Lower leg skin (tissue), 4 donors: Measurements from ENCODE around the gene EFTUD2. TPM values are rescaled to one million over a fixed set of nuclear protein-coding genes. Genes with fewer than 3 reads are reported as not detected.

Source experiments
- DNase-seq, 2 donors: peaks; one replicate each; pipeline ENCODE4 v3.0.0-alpha.2; 2019; ENCODE audit warnings: low spot score in 2 of 2
- H3K4me3 ChIP-seq: fragments of 200-600 bp; sonication (generic); 2 replicates; pipeline ENCODE4 v1.5.1; 2017; ENCODE audit warnings: mild to moderate bottlenecking, low read depth; ENCODE audit not compliant: poor library complexity, severe bottlenecking
- CTCF ChIP-seq, 3 donors: fragments of 450-650 bp; IDR thresholded peaks; one replicate each; pipeline ENCODE4 v1.5.1; 2016; ENCODE audit warnings: antibody characterized with exemption in 3 of 3, mild to moderate bottlenecking in 3 of 3, moderate library complexity in 2 of 3
- POLR2A ChIP-seq, 2 donors: fragments of 450-650 bp; IDR thresholded peaks; one replicate each; pipeline ENCODE4 v1.6.1; 2016 to 2017; ENCODE audit warnings: antibody characterized with exemption in 2 of 2, mild to moderate bottlenecking in 1 of 2, moderate library complexity in 1 of 2
- WGBS, 2 donors: methylation state at CpG; one replicate each; pipeline ENCODE4 v1.1.5; 2018; 5-methylcytosine and 5-hydroxymethylcytosine counted together
- intact Hi-C: fragments of 100-400 bp; cut with DNase I; formaldehyde crosslinking; loops from one replicate; pipeline ENCODE4 v1.15.0; 2023; ENCODE audit warnings: low total_unique reads
- total RNA-seq, 4 donors: library from RNA; depleted of rRNA; stranded (reverse); fragments of >200 nt; gene quantifications; one replicate each; pipeline ENCODE4 v1.1.0, GENCODE V29; 2016

Gene EFTUD2
- total RNA-seq, 4 donors from 2014 or later: 45.0 to 69.2 (median 51.5) TPM

- intact Hi-C loops: no loop called here
- H3K4me3 ChIP-seq: no peak overlapping the region
- TF ChIP-seq CTCF (IDR thresholded peaks at IDR 0.05): no peak
- TF ChIP-seq POLR2A (IDR thresholded peaks at IDR 0.05): no peak
- DNase-seq: no peak
- WGBS, 2 donors: 79 to 87% methylated on average over 11 of the region's 11 CpGs
These were observed 8.7 kb upstream of the EFTUD2 start for GRCh38 chr17:44907729-44908470.

DNA sequence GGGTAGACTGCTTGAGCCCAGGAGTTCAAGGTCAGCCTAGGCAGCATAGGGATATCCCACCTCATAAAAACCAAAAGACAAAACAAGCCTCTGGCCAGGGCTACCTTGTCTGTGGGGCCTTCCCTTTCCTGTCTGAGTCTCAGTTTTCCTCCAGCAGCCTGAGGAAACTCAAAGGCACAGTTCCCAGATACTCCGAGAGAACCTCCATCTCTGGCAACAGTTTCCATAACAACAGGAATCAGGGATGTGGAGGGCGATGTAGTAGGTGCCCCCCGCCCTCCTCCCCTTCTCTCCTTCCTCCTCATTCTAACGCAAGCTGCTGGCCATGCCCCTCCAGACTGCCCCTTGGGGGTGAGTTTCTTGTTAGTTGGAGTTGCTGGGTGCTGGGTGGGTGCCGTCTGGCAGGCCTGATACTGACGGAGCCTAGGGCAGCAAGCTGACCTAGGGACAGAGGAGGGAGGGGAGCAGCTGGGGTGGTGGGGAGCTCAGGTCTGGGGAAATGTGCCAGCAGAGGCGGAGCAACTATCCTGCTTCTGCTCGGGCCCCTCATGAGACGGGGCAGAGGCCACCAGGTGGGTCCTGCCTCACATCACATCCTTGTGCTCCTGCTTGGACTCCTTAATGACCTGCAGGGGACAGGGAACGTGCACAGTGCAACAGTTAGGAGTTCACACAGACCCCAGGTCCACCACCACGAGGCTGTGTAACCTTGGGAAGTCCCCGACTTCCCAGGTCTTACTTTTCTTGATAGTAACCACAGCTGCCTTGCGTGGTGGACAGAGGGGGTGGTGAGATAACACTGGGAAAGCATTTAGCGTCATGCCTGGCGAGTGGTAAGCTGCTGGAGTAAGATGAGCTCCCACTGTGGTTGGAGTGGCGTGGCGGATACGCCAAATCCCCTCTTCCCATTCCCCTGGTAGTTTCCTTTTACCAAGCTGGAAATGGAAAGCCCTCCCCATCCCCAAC lies 7.8 kb upstream of the EFTUD2 start:
- H3K4me3 ChIP-seq: no peak overlapping the region
- 75 to 81% methylated on average over 18 of the region's 18 CpGs for WGBS, 2 donors
- no peak for DNase-seq
- intact Hi-C loops: no loop called here
- TF ChIP-seq POLR2A (IDR thresholded peaks at IDR 0.05): no peak
- no peak for TF ChIP-seq CTCF (IDR thresholded peaks at IDR 0.05)

DNA sequence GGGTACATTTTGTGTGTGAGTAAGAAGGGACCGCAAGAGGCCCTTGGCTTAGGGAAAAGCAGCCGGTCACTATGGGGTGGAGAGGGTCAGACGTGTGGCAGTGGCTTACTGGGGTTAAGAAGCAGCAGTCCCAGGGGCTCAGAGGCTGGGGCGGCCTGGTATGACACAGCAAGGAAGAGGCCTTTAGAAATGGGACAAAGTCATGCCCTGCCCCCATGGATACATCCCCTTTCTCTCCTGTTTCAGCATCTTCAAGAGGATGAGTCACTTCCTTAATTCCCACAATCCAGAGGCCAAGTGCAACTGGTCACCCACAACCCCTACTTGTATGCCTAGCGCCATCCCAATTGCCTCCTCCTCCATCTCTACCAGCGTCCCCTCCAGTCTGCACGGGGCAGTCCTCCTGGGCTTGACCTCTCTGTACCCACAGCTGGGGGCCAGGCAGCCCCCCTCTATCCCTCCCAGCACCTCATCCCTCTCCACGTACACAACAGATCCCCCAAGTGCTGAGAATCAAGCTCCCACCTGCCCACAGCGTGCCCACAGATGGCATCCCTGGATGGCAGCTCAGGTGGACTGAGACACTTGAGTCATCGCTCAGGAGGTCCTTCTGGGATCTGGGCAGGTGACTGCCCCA lies 6.9 kb upstream of the EFTUD2 start:
- WGBS, 2 donors: 78 to 85% methylated on average over 10 of the region's 10 CpGs
- TF ChIP-seq CTCF (IDR thresholded peaks at IDR 0.05): no peak
- no peak for TF ChIP-seq POLR2A (IDR thresholded peaks at IDR 0.05)
- intact Hi-C loops: no loop called here
- no peak for DNase-seq
- H3K4me3 ChIP-seq: no peak overlapping the region

GRCh38 chr17:44905006-44906000 lies 6.1 kb upstream of the EFTUD2 start:
- 90 to 91% methylated on average over 8 to 9 of the region's 9 CpGs for WGBS, 2 donors
- intact Hi-C loops: no loop called here
- no peak overlapping the region for H3K4me3 ChIP-seq
- TF ChIP-seq POLR2A (IDR thresholded peaks at IDR 0.05): no peak
- DNase-seq: no peak

- 92 to 97% methylated on average over 30 to 33 of the region's 35 CpGs for WGBS, 2 donors
- no peak overlapping the region for H3K4me3 ChIP-seq
- intact Hi-C loops: no loop called here
- TF ChIP-seq POLR2A (IDR thresholded peaks at IDR 0.05): no peak
- no peak for TF ChIP-seq CTCF (IDR thresholded peaks at IDR 0.05)
- no peak for DNase-seq
These were observed 5.0 kb upstream of the EFTUD2 start for GRCh38 chr17:44904001-44904984.
